GM23338 (cell line): Measurements from ENCODE around the gene CRYL1. TPM values are rescaled to one million over a fixed set of nuclear protein-coding genes. Genes with fewer than 3 reads are reported as not detected.

Experiments used
- ATAC-seq: fragments of 200-7000 bp; cut with Tn5 transposase; 3 replicates; pipeline ENCODE4 v1.9.1; 2020
- DNase-seq: peaks from one replicate; pipeline ENCODE4 v3.0.0-alpha.2; 2015; ENCODE audit warnings: low spot score
- H2AFZ ChIP-seq: fragments of 200-600 bp; sonication (generic); 2 replicates; pipeline ENCODE4 v1.8.0; 2016; ENCODE audit warnings: antibody characterized with exemption, mild to moderate bottlenecking, moderate library complexity
- H3F3A ChIP-seq: fragments of 200-600 bp; sonication (generic); replicated peaks from 2 replicates; pipeline ENCODE4 v1.8.0; 2017; ENCODE audit warnings: antibody characterized with exemption, mixed run types, low read depth
- H3K27ac ChIP-seq: fragments of 200-600 bp; sonication (generic); 2 replicates; pipeline ENCODE4 v1.6.1; 2016; ENCODE audit warnings: low read depth
- H3K27me3 ChIP-seq: fragments of 200-600 bp; sonication (generic); 2 replicates; pipeline ENCODE4 v1.8.0; 2016; ENCODE audit warnings: mild to moderate bottlenecking, mixed run types, moderate library complexity; ENCODE audit not compliant: insufficient read depth
- H3K36me3 ChIP-seq: fragments of 200-600 bp; sonication (generic); 2 replicates; pipeline ENCODE4 v1.8.0; 2016; ENCODE audit warnings: mild to moderate bottlenecking; ENCODE audit not compliant: insufficient read depth
- H3K4me1 ChIP-seq: fragments of 200-600 bp; sonication (generic); 2 replicates; pipeline ENCODE4 v1.8.0; 2016; ENCODE audit warnings: mild to moderate bottlenecking, moderate library complexity; ENCODE audit not compliant: insufficient read depth
- H3K4me2 ChIP-seq: fragments of 200-600 bp; sonication (generic); 2 replicates; pipeline ENCODE4 v1.7.1; 2017; ENCODE audit warnings: mixed run types
- H3K4me3 ChIP-seq: fragments of 200-600 bp; sonication (generic); 2 replicates; pipeline ENCODE4 v1.6.1; 2016; ENCODE audit warnings: mixed run types
- H3K79me2 ChIP-seq: fragments of 200-600 bp; sonication (generic); replicated peaks from 2 replicates; pipeline ENCODE4 v1.8.0; 2017; ENCODE audit warnings: mild to moderate bottlenecking; ENCODE audit not compliant: insufficient read depth
- H3K9me2 ChIP-seq: fragments of 200-600 bp; sonication (generic); 2 replicates; pipeline ENCODE4 v1.8.0; 2017; ENCODE audit not compliant: insufficient read depth
- H4K20me1 ChIP-seq: fragments of 200-600 bp; sonication (generic); replicated peaks from 2 replicates; pipeline ENCODE4 v1.8.0; 2017; ENCODE audit warnings: mild to moderate bottlenecking; ENCODE audit not compliant: insufficient read depth
- H3K27ac Mint-ChIP-seq: 2 replicates; pipeline ENCODE4 v1.8.0; 2020; ENCODE audit warnings: inconsistent platforms, mild to moderate bottlenecking, moderate library complexity, mixed read lengths
- H3K27me3 Mint-ChIP-seq: 3 replicates; pipeline ENCODE4 v1.8.0; 2022; ENCODE audit warnings: low read depth, mild to moderate bottlenecking, moderate library complexity, mixed read lengths, inconsistent platforms; ENCODE audit not compliant: insufficient read depth, poor library complexity
- H3K36me3 Mint-ChIP-seq: 3 replicates; pipeline ENCODE4 v1.8.0; 2021; ENCODE audit warnings: low read depth, mild to moderate bottlenecking, inconsistent platforms, moderate library complexity, mixed read lengths
- H3K4me1 Mint-ChIP-seq: 3 replicates; pipeline ENCODE4 v1.8.0; 2020; ENCODE audit warnings: mild to moderate bottlenecking, inconsistent platforms, mixed read lengths
- H3K4me3 Mint-ChIP-seq: 3 replicates; pipeline ENCODE4 v1.8.0; 2021; ENCODE audit warnings: moderate library complexity, mild to moderate bottlenecking, inconsistent platforms, mixed read lengths
- H3K9me3 Mint-ChIP-seq: 3 replicates; pipeline ENCODE4 v1.8.0; 2020; ENCODE audit warnings: moderate library complexity, mild to moderate bottlenecking, inconsistent platforms, mixed read lengths
- CREB1 ChIP-seq: fragments of 250-450 bp; sonication (Bioruptor Pico); IDR thresholded peaks from 2 replicates; pipeline ENCODE4 v1.5.0; 2020; ENCODE audit warnings: low read depth, mild to moderate bottlenecking, moderate library complexity
- CTCF ChIP-seq, 2 experiments: fragments of 200-600 bp in 1 of 2; sonication (generic) in 1 of 2; conservative IDR thresholded peaks; 2 replicates each; pipeline versions ENCODE4 v1.5.1 to v1.6.1; 2016 to 2017; ENCODE audit warnings: antibody characterized with exemption in 2 of 2, low read depth in 2 of 2, mild to moderate bottlenecking in 2 of 2, moderate library complexity in 1 of 2
- ETS1 ChIP-seq: IDR thresholded peaks from 2 replicates; pipeline ENCODE4 v1.6.1; 2016; ENCODE audit warnings: antibody characterized with exemption
- EZH2 ChIP-seq: fragments of 200-600 bp; sonication (generic); IDR thresholded peaks from one replicate; pipeline ENCODE4 v1.8.0; 2017; ENCODE audit warnings: antibody characterized with exemption, mild to moderate bottlenecking, low read depth; ENCODE audit not compliant: unreplicated experiment
- EZH2phosphoT487 ChIP-seq: fragments of 200-600 bp; sonication (generic); IDR thresholded peaks from one replicate; pipeline ENCODE4 v1.8.1; 2018; ENCODE audit warnings: antibody characterized with exemption; ENCODE audit not compliant: unreplicated experiment
- JUNB ChIP-seq: IDR thresholded peaks from one replicate; pipeline ENCODE4 v1.6.1; 2016; ENCODE audit warnings: antibody characterized with exemption; ENCODE audit not compliant: unreplicated experiment
- NANOG ChIP-seq: IDR thresholded peaks from 2 replicates; pipeline ENCODE4 v1.6.1; 2016; ENCODE audit warnings: antibody characterized with exemption, borderline replicate concordance
- POLR2AphosphoS5 ChIP-seq: IDR thresholded peaks from 2 replicates; pipeline ENCODE4 v1.6.1; 2016; ENCODE audit warnings: antibody characterized with exemption, low read depth
- STAT1 ChIP-seq: IDR thresholded peaks from one replicate; pipeline ENCODE4 v1.6.1; 2016; ENCODE audit warnings: antibody characterized with exemption; ENCODE audit not compliant: unreplicated experiment
- ZNF114 ChIP-seq: fragments of 250-450 bp; sonication (Bioruptor Pico); IDR thresholded peaks from 2 replicates; pipeline ENCODE4 v1.5.0; 2020; ENCODE audit warnings: mild to moderate bottlenecking, moderate library complexity
- ZNF331 ChIP-seq: fragments of 250-450 bp; sonication (Bioruptor Pico); IDR thresholded peaks from 2 replicates; pipeline ENCODE4 v1.5.0; 2020; ENCODE audit warnings: low read depth, mild to moderate bottlenecking, moderate library complexity
- ZNF462 ChIP-seq: fragments of 250-450 bp; sonication (Bioruptor Pico); IDR thresholded peaks from 2 replicates; pipeline ENCODE4 v1.5.0; 2020; ENCODE audit warnings: mild to moderate bottlenecking, moderate library complexity
- polyA plus RNA-seq: library from polyadenylated mRNA; unstranded; fragments of >200 nt; fragmentation: Nextera tagmentation; extraction: Ambion mirVana; gene quantifications from 2 replicates; pipeline ENCODE4 v1.2.1, GENCODE V29; 2016
- total RNA-seq: library from RNA; depleted of rRNA; stranded (reverse); fragments of >200 nt; shearing (Covaris generic); gene quantifications from 2 replicates; pipeline ENCODE4 v1.2.3, GENCODE V29; 2014
- TF ChIP-seq, protein P1 (sequence below): IDR thresholded peaks from one replicate; pipeline ENCODE4 v1.6.1; 2018; ENCODE audit warnings: antibody characterized with exemption; ENCODE audit not compliant: unreplicated experiment

CRYL1 gene
- total and polyA plus RNA-seq, 2 experiments from 2014 or later = 2.2 to 2.6 TPM

DNA sequence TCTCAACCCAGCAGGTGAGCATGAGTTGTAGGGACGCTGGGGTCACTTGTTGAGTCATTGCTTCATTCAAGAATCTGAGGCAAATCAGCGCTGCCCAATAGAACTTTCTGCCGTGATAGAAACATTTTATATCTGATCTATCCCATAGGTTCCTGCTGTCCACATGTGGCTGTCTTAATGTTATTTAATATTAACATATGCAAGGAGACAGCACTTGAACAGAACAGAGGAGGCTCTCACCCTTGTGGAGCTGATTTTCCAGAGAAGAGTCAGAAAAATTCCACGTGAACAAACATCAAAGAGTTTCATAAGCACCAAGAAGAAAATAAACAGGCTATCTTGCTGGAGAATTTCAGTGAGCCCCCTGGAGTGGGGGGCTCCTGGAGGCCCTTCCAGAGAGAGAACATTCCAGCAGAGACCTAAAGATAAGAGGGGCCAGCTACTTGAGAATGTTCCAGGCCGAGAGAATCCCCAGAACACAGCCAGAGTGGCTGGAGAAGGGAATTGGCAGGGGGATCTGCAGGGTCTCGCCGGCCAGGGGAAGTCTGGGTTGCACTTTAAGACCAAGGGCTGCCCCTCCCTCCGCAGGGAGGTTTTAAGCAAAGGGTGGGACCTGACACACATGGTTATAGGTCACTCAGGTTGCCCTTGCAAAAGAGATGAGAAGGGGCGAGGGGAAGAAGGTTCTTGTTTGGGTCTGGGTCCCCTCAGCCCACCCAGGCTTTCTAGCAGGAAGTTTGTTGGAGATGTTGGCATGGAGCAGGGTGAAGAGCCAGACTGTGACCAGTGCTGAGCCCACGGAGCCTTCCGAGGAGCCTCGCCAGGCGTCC is 135.7 kb downstream of the CRYL1 start:
- Mint-ChIP-seq H3K36me3 (peaks cover 4% of the 10 kb centered on the region; the same call in 2 of the 3 replicates), H3K4me3 (no peak overlapping the region), H3K4me1 (peaks cover 2% of the 10 kb centered on the region; the same call in 1 of the 3 replicates), H3K27me3 (peaks cover 8% of the 10 kb centered on the region), H3K9me3 (peaks cover 20% of the 10 kb centered on the region), H3K27ac (no peak overlapping the region)
- no peaks in the 10 kb centered on the region for H3K79me2 ChIP-seq
- no peak overlapping the region for H3K27ac ChIP-seq
- H3K4me1 ChIP-seq = no peaks in the 10 kb centered on the region
- H3K4me2 ChIP-seq = no peak overlapping the region
- no peaks in the 10 kb centered on the region for H3K27me3 ChIP-seq
- H3K36me3 ChIP-seq = no peaks in the 10 kb centered on the region
- H4K20me1 ChIP-seq = no peaks in the 10 kb centered on the region
- peaks cover 5% of the 10 kb centered on the region; the same call in 1 of the 2 replicates for H3F3A ChIP-seq
- ATAC-seq (no peak), DNase-seq (no peak)
- H3K4me3 ChIP-seq = no peak overlapping the region
- H2AFZ ChIP-seq = no peak overlapping the region
- TF ChIP-seq CTCF (conservative IDR thresholded peaks at IDR 0.05; ENCODE audit: low read depth in 2 of 2) = no peak
- no peak for TF ChIP-seq ETS1
- no peak for TF ChIP-seq CREB1
- no peak for TF ChIP-seq POLR2AphosphoS5
- TF ChIP-seq, protein P1, sequence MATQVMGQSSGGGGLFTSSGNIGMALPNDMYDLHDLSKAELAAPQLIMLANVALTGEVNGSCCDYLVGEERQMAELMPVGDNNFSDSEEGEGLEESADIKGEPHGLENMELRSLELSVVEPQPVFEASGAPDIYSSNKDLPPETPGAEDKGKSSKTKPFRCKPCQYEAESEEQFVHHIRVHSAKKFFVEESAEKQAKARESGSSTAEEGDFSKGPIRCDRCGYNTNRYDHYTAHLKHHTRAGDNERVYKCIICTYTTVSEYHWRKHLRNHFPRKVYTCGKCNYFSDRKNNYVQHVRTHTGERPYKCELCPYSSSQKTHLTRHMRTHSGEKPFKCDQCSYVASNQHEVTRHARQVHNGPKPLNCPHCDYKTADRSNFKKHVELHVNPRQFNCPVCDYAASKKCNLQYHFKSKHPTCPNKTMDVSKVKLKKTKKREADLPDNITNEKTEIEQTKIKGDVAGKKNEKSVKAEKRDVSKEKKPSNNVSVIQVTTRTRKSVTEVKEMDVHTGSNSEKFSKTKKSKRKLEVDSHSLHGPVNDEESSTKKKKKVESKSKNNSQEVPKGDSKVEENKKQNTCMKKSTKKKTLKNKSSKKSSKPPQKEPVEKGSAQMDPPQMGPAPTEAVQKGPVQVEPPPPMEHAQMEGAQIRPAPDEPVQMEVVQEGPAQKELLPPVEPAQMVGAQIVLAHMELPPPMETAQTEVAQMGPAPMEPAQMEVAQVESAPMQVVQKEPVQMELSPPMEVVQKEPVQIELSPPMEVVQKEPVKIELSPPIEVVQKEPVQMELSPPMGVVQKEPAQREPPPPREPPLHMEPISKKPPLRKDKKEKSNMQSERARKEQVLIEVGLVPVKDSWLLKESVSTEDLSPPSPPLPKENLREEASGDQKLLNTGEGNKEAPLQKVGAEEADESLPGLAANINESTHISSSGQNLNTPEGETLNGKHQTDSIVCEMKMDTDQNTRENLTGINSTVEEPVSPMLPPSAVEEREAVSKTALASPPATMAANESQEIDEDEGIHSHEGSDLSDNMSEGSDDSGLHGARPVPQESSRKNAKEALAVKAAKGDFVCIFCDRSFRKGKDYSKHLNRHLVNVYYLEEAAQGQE = no peak
- no peak for TF ChIP-seq ZNF114 (CRISPR knock-in tag)
- no peak for TF ChIP-seq ZNF331 (CRISPR knock-in tag)
- no peak for TF ChIP-seq STAT1
- no peak for TF ChIP-seq EZH2phosphoT487
- TF ChIP-seq NANOG = no peak
- no peak for TF ChIP-seq JUNB
- TF ChIP-seq EZH2 = no peak
- TF ChIP-seq ZNF462 (CRISPR knock-in tag) = no peak
- H3K9me2 ChIP-seq = peaks cover 13% of the 10 kb centered on the region; the same call in 1 of the 2 replicates
